Esophagus muscularis mucosa (tissue), 4 donors: ENCODE results near the gene NR1D2. TPM values are rescaled to one million over a fixed set of nuclear protein-coding genes. Genes with fewer than 3 reads are reported as not detected.
"Not testable (repeated sequence)": the region's sequence is repeated elsewhere in the genome, so short reads cannot be mapped to it uniquely, and the experiment has no call there.

Experiments used
- DNase-seq: peaks from one replicate; pipeline ENCODE4 v3.0.0-alpha.2; 2017; ENCODE audit errors: extremely low spot score
- H3K27ac ChIP-seq, 4 donors: fragments of 200-600 bp; sonication (generic); replicated peaks in 1 of 4; 1 replicate in 3 of 4; 2 replicates in 1 of 4; pipeline ENCODE4 v1.5.1; 2016 to 2019; ENCODE audit warnings: mild to moderate bottlenecking in 1 of 4
- H3K27me3 ChIP-seq, 4 donors: fragments of 200-600 bp; sonication (generic); one replicate each; pipeline versions ENCODE4 v1.5.1 to v1.6.0; 2016 to 2019
- H3K36me3 ChIP-seq, 4 donors: fragments of 200-600 bp; sonication (generic); one replicate each; pipeline ENCODE4 v1.5.1; 2016 to 2019
- H3K4me1 ChIP-seq, 4 donors: fragments of 200-600 bp; sonication (generic); one replicate each; pipeline ENCODE4 v1.5.1; 2016 to 2019
- H3K4me3 ChIP-seq, 4 donors: fragments of 200-600 bp; sonication (generic); 1 replicate in 2 of 4; 2 replicates in 2 of 4; pipeline ENCODE4 v1.5.1; 2016 to 2019; ENCODE audit warnings: mild to moderate bottlenecking in 4 of 4, moderate library complexity in 1 of 4
- H3K9me3 ChIP-seq, 4 donors: fragments of 200-600 bp; sonication (generic); 1 replicate in 3 of 4; 2 replicates in 1 of 4; pipeline ENCODE4 v1.5.1; 2016 to 2019
- EP300 ChIP-seq: sonication (generic); formaldehyde crosslinking; IDR thresholded peaks from one replicate; pipeline ENCODE4 v1.6.1; 2017; ENCODE audit warnings: antibody characterized with exemption
- POLR2A ChIP-seq: fragments of 450-650 bp; IDR thresholded peaks from one replicate; pipeline ENCODE4 v1.6.1; 2017; ENCODE audit warnings: antibody characterized with exemption, moderate library complexity, mild to moderate bottlenecking, low read depth
- POLR2AphosphoS5 ChIP-seq, 2 donors: sonication (generic); formaldehyde crosslinking; IDR thresholded peaks; one replicate each; pipeline ENCODE4 v1.6.1; 2017; ENCODE audit warnings: antibody characterized with exemption in 2 of 2
- WGBS: methylation state at CpG from one replicate; pipeline ENCODE4 v1.1.5; 2018; 5-methylcytosine and 5-hydroxymethylcytosine counted together
- intact Hi-C: fragments of 100-400 bp; cut with DNase I; formaldehyde crosslinking; loops from one replicate; pipeline ENCODE4 v1.15.1; 2023
- total RNA-seq, 4 donors: library from RNA; depleted of rRNA; stranded (reverse); fragments of >200 nt; gene quantifications; one replicate each; pipeline versions ENCODE4 v1.1.0 to v1.2.1, GENCODE V29; 2016
- TF ChIP-seq, protein P1 (sequence below), 3 experiments: fragments of 200-600 bp in 2 of 3; fragments of 450-650 bp in 1 of 3; sonication (generic) in 2 of 3; IDR thresholded peaks; one replicate each; pipeline ENCODE4 v1.5.1; 2017 to 2019; ENCODE audit warnings: antibody characterized with exemption in 3 of 3, mild to moderate bottlenecking in 2 of 3, moderate library complexity in 1 of 3

Gene NR1D2
- total RNA-seq, 4 donors from 2014 or later, result 34.4 to 42.4 (median 38.0) TPM

DNA sequence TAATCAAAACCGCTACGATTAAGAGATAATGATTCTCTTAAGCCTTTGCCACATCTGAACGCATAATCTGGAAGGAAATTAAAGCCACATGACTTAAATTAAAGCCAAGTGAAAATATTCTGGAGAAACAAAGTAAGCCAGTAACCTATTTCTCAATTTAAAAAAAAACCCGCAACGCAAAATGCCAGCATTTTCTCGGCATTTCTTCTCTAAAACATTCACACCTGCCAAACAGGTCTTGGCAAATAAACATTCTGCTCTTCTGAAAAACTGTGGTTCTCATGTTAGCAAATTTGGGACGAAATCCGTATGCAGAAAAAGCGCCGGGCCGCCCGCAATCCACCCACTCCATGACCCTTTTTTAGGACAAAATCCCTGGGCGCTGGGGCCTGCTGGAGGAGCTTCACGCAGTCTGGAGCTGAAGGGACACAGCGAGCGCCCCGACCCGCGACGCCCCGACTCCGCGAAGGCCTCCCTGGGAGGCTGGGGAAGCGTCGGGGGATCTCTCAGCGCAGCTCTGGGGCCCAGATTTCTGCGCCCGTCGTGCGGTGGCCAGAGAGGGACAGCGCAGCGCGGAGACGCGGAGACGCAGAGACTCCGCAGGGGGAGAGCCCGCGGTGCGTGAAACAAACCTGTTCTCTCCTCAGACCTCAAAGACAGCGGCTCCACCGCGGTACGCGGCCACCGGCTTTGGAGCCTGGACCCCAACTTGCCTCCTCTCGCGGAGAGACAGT, 28.8 kb upstream of the NR1D2 start:
- Histone ChIP-seq H3K36me3 (peaks cover 0 to 36% (median 23%) of the 10 kb centered on the region in 4 donors), H3K27ac (peak overlapping the region; percentile 88 to 96 (median 92)), H3K4me3 (peak overlapping the region; percentile 71 to 85 (median 80)), H3K27me3 (no peaks in the 10 kb centered on the region), H3K9me3 (no peaks in the 10 kb centered on the region), H3K4me1 (peaks cover 26 to 58% (median 48%) of the 10 kb centered on the region in 4 donors)
- TF ChIP-seq EP300 (no peak), POLR2AphosphoS5 (IDR thresholded peaks at IDR 0.05) (no peak), POLR2A (no peak)
- TF ChIP-seq, protein P1, sequence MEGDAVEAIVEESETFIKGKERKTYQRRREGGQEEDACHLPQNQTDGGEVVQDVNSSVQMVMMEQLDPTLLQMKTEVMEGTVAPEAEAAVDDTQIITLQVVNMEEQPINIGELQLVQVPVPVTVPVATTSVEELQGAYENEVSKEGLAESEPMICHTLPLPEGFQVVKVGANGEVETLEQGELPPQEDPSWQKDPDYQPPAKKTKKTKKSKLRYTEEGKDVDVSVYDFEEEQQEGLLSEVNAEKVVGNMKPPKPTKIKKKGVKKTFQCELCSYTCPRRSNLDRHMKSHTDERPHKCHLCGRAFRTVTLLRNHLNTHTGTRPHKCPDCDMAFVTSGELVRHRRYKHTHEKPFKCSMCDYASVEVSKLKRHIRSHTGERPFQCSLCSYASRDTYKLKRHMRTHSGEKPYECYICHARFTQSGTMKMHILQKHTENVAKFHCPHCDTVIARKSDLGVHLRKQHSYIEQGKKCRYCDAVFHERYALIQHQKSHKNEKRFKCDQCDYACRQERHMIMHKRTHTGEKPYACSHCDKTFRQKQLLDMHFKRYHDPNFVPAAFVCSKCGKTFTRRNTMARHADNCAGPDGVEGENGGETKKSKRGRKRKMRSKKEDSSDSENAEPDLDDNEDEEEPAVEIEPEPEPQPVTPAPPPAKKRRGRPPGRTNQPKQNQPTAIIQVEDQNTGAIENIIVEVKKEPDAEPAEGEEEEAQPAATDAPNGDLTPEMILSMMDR (IDR thresholded peaks at IDR 0.05), result no peak
- WGBS, result 3% methylated on average over 20 of the region's 48 CpGs
- intact Hi-C loops, result loop anchor here (2.0 kb wide), 2 partner anchors 30 to 50 kb away; no protein-coding TSS in a partner anchor
- no peak for DNase-seq

DNA sequence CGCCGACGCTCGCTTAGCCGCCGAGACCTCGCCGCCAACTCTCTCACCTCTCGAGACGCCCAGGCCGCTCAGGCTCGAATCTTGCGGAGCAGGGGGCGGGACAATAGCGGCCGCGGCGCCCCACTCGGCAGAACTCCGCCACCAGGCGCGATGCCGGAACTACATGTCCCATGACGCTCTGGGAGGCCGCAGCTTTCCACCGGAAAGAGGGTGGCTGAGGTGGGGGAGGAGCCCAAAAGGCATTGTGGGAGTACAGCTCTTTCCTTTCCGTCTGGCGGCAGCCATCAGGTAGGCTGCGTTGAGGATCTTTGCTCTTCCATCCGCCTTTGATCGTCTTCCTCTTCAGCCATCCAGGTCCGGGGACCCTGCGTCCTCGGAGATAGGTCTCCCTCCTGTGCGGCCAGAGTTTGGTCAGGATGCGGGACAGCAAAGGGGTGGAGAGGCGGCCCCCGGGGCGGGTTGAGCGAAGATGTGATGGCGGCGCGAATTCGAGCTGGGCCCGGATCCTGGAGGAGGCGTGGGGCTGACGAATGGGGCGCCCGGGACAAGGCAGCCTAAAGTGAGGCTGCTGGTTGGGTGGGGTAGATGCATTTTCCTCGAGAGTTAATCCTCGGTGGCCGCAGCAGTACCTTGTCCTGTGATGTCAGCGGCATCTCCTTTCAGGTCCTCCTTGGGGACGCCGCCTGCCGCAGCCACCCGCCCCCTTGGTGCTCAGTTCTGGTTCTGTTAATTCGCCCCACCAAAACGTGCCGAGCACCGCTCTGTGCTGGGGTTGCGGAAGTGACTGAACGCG, 28.0 kb upstream of the NR1D2 start, which contains the start of the genes NKIRAS1 and RPL15:
Gene NKIRAS1 (minus strand): TSS at position 105 of the 793 bp plus-strand sequence. CDS start 6,086 bp downstream, outside the sequence.
Gene RPL15 (plus strand): TSS at position 247 of the 793 bp plus-strand sequence. CDS start 728 bp downstream, outside the sequence.
- peaks cover 0 to 43% (median 30%) of the 10 kb centered on the region in 4 donors for H3K36me3 ChIP-seq
- H3K27ac ChIP-seq, result peak within 1 kb of the TSS; percentile 88 to 96 (median 92)
- no peak for TF ChIP-seq EP300
- peak; percentile 100 for TF ChIP-seq POLR2AphosphoS5 (IDR thresholded peaks at IDR 0.05)
- TF ChIP-seq, protein P1 (IDR thresholded peaks at IDR 0.05), result peak; percentile 34 to 67 (median 51)
- TF ChIP-seq POLR2A, result peak; percentile 98
- intact Hi-C loops, result loop anchor here (2.0 kb wide), 2 partner anchors 30 to 50 kb away; no protein-coding TSS in a partner anchor
- H3K27me3 ChIP-seq, result no peaks in the 10 kb centered on the region
- peak; percentile 99 for DNase-seq
- peaks cover 26 to 58% (median 48%) of the 10 kb centered on the region in 4 donors for H3K4me1 ChIP-seq
- peak within 1 kb of the TSS; percentile 71 to 85 (median 80) for H3K4me3 ChIP-seq
- under 1% methylated on average over 24 of the region's 64 CpGs for whole genome bisulfite sequencing
- no peaks in the 10 kb centered on the region for H3K9me3 ChIP-seq

DNA sequence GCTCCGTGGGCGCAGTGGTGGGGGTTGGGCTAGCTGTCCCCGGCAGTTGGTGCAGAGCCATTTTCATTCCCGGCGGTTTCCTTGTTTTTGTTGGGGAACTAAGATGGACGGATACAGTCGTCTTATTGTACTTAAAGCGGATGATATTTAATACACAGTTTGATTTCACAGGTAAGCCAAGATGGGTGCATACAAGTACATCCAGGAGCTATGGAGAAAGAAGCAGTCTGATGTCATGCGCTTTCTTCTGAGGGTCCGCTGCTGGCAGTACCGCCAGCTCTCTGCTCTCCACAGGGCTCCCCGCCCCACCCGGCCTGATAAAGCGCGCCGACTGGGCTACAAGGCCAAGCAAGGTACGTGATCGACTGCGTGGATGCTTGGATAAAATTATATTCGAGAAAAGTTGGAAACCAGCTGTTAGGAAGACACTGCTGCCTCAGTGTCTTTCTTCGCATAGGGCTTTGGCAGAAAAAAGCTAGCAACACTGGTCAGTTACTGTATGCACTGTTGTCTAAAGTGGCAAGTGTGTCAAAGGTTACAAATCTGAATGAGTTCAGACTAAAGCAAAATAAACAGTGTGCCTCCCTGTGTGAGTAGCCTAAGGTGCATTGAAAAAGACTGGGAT, 27.3 kb upstream of the NR1D2 start:
- Histone ChIP-seq H3K36me3 (peaks cover 0 to 46% (median 36%) of the 10 kb centered on the region in 4 donors), H3K27ac (peak overlapping the region; percentile 88 to 96 (median 92)), H3K4me1 (peaks cover 26 to 58% (median 48%) of the 10 kb centered on the region in 4 donors), H3K4me3 (peak overlapping the region; percentile 71 to 85 (median 80))
- 2% methylated on average over 20 of the region's 21 CpGs for WGBS
- intact Hi-C loops, result loop anchor here (2.0 kb wide), 2 partner anchors 29 to 49 kb away; no protein-coding TSS in a partner anchor
- DNase-seq, H3K27me3 ChIP-seq, H3K9me3 ChIP-seq: not testable (repeated sequence)

DNA sequence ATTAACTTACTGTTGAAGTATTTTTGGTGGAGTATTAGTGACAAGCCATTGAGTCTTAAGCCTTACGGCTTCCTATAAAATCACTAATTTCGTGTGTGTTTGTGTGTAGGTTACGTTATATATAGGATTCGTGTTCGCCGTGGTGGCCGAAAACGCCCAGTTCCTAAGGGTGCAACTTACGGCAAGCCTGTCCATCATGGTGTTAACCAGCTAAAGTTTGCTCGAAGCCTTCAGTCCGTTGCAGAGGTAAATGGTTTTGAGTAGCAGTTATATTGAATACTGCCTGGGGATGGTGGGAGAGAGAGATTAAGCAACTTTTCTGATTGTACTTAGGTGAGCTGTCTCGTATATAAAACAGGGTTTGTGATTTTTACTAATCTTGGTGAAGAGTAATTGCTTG, 26.8 kb upstream of the NR1D2 start:
- H3K27me3 ChIP-seq, H3K9me3 ChIP-seq, intact Hi-C loops, DNase-seq: not testable (repeated sequence)
- 27% methylated on average over 12 of the region's 12 CpGs for WGBS
- peak overlapping the region; percentile 88 to 96 (median 92) for H3K27ac ChIP-seq
- H3K36me3 ChIP-seq, result peaks cover 0 to 47% (median 38%) of the 10 kb centered on the region in 4 donors
- H3K4me3 ChIP-seq, result peak overlapping the region; percentile 71 to 85 (median 80)
- peaks cover 26 to 58% (median 46%) of the 10 kb centered on the region in 4 donors for H3K4me1 ChIP-seq

DNA sequence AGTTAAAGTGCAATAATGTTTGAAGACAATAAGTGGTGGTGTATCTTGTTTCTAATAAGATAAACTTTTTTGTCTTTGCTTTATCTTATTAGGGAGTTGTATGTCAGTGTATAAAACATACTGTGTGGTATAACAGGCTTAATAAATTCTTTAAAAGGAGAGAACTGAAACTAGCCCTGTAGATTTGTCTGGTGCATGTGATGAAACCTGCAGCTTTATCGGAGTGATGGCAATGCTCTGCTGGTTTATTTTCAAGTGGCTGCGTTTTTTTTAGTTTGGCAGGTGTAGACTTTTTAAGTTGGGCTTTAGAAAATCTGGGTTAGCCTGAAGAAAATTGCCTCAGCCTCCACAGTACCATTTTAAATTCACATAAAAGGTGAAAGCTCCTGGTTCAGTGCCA, 25.5 kb upstream of the NR1D2 start:
- peak overlapping the region in 1 of 4 donors; percentile 3 for H3K27ac ChIP-seq
- H3K9me3 ChIP-seq, result no peaks in the 10 kb centered on the region
- peaks cover 26 to 47% (median 41%) of the 10 kb centered on the region in 4 donors for H3K4me1 ChIP-seq
- TF ChIP-seq EP300 (no peak), POLR2AphosphoS5 (IDR thresholded peaks at IDR 0.05) (no peak), POLR2A (no peak)
- TF ChIP-seq, protein P1 (IDR thresholded peaks at IDR 0.05), result no peak
- peaks cover 0 to 47% (median 38%) of the 10 kb centered on the region in 4 donors for H3K36me3 ChIP-seq
- no peak for DNase-seq
- 65% methylated on average over 2 of the region's 2 CpGs for WGBS
- no peak overlapping the region for H3K4me3 ChIP-seq
- intact Hi-C loops, result no loop called here
- H3K27me3 ChIP-seq, result no peaks in the 10 kb centered on the region
